Measurements from ENCODE around the gene TMEM232. TPM values are rescaled to one million over a fixed set of nuclear protein-coding genes. Genes with fewer than 3 reads are reported as not detected.
"Not testable (repeated sequence)": the region's sequence is repeated elsewhere in the genome, so short reads cannot be mapped to it uniquely, and the experiment has no call there.

Gene TMEM232
- total RNA-seq, 1 experiment from 2014 or later = 2.6 TPM

DNA sequence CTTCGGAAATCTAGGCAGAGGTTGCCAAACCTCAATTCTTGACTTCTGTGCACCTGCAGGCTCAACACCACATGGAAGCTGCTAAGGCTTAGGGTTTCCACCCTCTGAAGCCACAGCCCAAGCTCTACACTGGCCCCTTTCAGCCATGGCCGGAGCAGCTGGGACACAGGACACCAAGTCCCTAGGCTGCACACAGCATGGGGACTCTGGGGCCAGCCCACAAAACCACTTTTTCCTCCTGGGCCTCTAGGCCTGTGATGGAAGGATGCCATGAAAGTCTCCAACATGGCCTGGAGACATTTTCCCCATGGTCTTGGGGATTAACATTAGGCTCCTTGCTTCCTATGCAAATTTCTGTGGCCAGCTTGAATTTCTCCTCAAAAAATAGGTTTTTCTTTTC is 5.0 kb upstream of the TMEM232 start:
- not testable (repeated sequence) for H3K9me3 ChIP-seq, H3K4me3 ChIP-seq, H3K27me3 ChIP-seq, DNase-seq, H3K36me3 ChIP-seq

DNA sequence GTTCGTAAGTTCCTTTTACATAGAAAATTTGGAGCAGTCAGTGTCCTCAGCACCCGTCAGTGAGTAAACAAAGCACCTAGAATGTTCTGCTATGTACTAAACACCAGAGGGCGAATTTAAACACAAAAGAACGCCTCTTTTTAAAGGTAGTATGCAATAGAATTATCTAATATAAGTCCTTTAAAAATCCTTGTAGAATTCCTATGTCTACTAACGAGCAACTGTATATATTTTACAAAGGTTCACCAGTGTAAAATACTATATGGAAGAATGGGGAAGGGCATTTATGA is 499 bp upstream of the TMEM232 start:
- DNase-seq = no peak
- Histone ChIP-seq H3K9me3 (no peaks in the 10 kb centered on the region), H3K27me3 (no peaks in the 10 kb centered on the region), H3K36me3 (no peaks in the 10 kb centered on the region), H3K4me3 (peak overlapping the region; percentile 35)

DNA sequence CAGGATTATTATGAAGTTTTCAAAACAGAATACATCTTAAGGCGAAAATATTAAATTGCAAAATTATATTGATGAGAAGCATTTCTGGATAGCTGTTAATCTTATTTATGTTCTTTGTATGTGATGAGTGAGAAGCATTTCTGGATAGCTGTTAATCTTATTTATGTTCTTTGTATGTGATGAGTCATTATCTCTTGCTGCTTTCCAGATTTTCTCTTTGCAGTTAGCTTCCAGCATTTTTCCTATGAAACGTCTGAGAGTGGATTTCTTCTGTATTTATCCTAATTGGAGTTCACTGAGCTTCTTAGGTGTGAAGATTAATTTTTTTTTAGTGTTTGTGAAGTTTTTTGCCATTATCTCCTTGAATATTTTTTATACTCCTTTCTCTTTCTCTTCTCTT is 8.2 kb downstream of the TMEM232 start:
- H3K27me3 ChIP-seq = no peaks in the 10 kb centered on the region; the same call in 1 of the 2 replicates
- no peaks in the 10 kb centered on the region for H3K9me3 ChIP-seq
- no peak for DNase-seq
- no peak overlapping the region for H3K4me3 ChIP-seq
- H3K36me3 ChIP-seq = no peaks in the 10 kb centered on the region

DNA sequence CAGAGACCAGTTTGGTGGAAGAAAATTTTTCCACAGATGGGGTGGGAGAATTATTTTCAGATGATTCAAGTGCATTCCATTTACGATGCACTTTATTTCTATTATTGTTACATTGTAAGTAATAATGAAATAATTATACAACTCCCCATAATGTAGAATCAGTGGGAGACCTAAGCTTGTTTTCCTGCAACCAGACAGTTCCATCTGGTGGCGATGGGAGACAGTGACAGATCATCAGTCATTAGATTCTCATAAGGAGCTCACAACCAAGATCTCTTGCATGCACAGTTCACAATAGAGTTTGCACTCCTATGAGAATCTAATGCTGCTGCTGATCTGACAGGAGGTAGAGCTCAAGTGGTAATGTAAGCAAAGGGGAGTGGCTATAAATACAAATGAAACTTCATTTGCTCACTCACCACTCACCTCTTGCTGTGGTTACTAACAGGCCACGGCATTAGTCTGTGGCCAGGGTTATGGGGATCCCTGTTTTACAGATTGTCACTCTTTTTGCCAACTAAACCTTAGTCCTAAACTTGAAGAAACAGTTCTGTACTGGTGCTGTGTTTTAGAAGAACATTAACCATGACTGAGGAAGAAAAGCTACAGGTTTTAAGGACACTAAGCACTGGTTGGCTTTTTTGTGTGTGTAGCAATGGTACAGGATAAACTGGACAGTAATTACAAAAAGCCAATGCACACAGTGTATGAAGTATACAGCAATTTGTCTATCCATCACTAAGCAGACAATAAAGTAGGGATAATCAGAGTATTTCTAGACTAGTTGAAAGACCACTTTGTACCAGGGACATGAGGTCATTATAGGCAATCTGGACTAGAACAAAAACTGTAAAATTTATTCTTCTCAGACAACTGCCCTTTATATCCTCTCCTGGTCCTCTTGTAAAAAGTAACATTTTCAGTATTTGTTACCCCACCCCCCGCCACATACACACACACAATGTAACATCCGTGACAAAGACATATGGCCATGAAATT is 9.9 kb downstream of the TMEM232 start:
- Histone ChIP-seq H3K36me3 (no peaks in the 10 kb centered on the region), H3K4me3 (no peak overlapping the region), H3K27me3 (no peaks in the 10 kb centered on the region; the same call in 1 of the 2 replicates), H3K9me3 (no peaks in the 10 kb centered on the region)
- no peak for DNase-seq

DNA sequence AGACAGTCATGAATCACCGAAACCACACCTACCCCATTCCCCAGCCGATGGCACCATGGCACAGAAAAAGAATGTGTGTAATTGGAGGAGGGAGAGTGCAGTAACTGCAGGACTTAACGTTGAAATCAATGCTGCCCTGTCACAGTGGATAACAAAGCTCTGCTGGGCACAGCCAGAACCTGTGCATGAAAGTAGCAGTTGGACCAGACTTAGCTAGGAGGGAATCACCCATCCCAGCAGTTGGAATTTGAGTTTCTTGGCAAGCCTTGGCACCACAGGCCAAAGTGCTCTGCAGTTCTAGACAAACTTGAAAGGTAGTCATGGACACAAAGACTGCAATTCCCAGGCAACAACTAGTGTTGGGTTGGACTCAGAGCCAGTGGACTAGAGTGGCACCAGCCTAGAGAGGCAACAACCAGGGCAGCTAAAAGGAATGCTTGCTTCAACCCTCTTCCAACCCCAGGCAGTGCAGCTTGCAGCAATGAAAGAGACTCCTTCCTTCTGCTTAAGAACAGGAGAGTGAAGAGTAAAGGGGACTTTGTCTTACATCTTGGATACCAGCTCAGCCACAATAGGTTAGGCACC is 19.1 kb downstream of the TMEM232 start:
- H3K27me3 ChIP-seq = peaks cover 45% of the 10 kb centered on the region
- no peak overlapping the region for H3K4me3 ChIP-seq
- DNase-seq = no peak
- H3K36me3 ChIP-seq = no peaks in the 10 kb centered on the region
- no peaks in the 10 kb centered on the region; the same call in 1 of the 2 replicates for H3K9me3 ChIP-seq

DNA sequence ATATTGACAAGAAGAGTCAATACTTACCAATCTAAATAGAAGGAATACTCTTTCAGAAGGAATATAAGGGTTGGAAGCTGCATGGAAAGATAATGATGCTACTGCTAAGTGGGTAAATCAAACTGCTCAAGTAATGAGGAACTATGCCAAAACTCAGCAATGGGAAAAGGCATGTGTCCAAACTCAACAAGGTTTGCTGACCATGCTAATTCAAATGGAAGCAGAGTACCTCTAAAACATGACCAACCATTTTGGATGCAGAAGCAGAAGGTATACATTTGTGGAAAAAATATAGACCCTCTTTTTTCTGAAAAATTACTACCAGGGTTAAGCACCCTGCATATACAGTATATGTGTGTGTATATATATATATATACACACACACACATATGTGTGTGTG is 21.1 kb downstream of the TMEM232 start:
- no peaks in the 10 kb centered on the region; the same call in 1 of the 2 replicates for H3K9me3 ChIP-seq
- H3K4me3 ChIP-seq = no peak overlapping the region
- DNase-seq = no peak
- no peaks in the 10 kb centered on the region for H3K36me3 ChIP-seq
- peaks cover 56% of the 10 kb centered on the region for H3K27me3 ChIP-seq

DNA sequence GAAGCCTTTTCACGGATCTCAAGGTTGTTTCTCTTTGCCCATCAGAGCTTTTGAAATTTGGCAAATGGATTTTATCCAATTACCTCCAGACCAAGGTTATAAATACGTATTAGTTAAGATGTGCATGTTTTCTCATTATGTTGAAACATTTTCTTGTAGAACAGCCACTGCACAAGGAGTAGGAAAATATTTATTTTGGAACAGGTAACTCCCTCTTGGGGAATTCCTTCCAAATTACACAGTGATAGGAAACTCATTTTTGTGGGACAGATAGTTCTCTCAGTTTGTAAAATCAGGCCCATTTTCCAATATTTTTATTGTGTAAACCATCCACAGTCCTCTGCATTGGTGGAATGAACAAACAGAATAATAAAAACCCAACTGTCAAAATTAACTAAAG is 23.0 kb downstream of the TMEM232 start:
- Histone ChIP-seq H3K36me3 (no peaks in the 10 kb centered on the region), H3K4me3 (no peak overlapping the region), H3K27me3 (peaks cover 72% of the 10 kb centered on the region), H3K9me3 (no peaks in the 10 kb centered on the region)
- no peak for DNase-seq

DNA sequence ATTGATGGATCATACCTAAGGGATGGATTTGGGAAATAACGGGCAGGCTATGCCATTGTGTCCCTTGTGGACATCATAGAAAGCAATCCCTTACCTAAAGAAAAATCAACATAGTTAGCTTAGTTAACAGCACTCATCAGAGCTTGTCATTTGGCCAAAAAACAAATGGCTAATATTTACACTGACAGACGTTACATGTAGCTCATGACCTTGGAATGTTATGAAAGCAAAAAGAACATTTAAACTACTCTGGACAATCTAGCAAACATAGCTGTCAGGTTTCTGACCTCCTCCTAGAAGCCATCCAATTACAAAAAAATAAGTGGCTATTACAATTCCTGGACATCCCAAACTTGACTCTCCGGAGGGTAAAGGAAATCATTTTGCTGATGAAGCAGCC is 23.8 kb downstream of the TMEM232 start:
- no peak for DNase-seq
- no peaks in the 10 kb centered on the region for H3K9me3 ChIP-seq
- peaks cover 71% of the 10 kb centered on the region for H3K27me3 ChIP-seq
- no peak overlapping the region for H3K4me3 ChIP-seq
- H3K36me3 ChIP-seq = no peaks in the 10 kb centered on the region

DNA sequence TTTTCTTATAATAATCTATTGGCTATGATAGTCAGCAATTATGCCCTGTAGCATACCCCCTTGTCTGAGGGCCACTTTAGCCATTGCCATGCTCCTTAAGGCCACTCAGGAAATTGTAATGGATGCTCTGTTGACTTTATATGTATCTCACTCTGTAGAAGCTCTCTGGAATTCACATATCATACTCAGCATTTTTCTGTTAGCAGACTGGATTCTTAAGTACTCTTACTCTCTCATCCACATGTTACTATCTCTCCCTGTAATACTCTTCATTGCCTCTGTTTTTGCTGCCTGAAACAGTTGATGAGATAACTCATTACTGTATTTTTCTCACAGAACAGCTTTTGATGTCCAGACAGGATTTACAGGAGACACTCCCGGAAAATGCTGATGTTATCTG is 24.2 kb downstream of the TMEM232 start:
- Histone ChIP-seq H3K27me3 (peaks cover 71% of the 10 kb centered on the region), H3K9me3 (no peaks in the 10 kb centered on the region), H3K36me3 (no peaks in the 10 kb centered on the region), H3K4me3 (no peak overlapping the region)
- no peak for DNase-seq

DNA sequence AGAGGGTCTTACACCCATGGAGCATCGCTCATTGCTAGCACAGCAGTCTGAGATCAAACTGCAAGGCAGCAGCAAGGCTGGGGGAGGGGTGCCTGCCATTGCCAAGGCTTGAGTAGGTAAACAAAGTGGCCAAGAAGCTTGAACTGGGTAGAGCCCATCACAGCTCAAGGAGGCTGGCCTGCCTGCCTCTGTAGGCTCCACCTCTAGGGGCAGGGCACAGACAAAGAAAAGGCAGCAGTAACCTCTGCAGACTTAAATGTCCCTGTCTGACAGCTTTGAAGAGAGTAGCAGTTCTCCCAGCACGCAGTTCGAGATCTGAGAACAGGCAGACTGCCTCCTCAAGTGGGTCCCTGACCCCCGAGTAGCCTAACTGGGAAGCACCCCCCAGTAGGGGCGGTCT is 33.8 kb downstream of the TMEM232 start:
- H3K9me3 ChIP-seq, H3K36me3 ChIP-seq, H3K4me3 ChIP-seq, DNase-seq: not testable (repeated sequence)
- peaks cover 18% of the 10 kb centered on the region for H3K27me3 ChIP-seq

DNA sequence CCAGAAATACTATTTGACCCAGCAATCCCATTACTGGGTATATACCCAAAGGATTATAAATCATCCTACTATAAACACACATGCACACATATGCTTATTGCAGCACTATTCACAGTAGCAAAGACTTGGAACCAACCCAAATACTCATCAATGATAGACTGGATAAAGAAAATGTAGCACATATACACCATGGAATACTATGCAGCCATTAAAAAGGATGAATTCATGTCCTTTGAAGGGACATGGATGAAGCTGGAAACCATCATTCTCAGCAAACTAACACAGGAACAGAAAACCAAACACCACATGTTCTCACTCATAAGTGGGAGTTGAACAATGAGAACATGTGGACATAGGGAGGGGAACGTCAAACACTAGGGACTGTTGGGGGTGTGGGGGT is 35.9 kb downstream of the TMEM232 start:
- not testable (repeated sequence) for H3K9me3 ChIP-seq, H3K4me3 ChIP-seq, H3K36me3 ChIP-seq, DNase-seq
- H3K27me3 ChIP-seq = peaks cover 15% of the 10 kb centered on the region

DNA sequence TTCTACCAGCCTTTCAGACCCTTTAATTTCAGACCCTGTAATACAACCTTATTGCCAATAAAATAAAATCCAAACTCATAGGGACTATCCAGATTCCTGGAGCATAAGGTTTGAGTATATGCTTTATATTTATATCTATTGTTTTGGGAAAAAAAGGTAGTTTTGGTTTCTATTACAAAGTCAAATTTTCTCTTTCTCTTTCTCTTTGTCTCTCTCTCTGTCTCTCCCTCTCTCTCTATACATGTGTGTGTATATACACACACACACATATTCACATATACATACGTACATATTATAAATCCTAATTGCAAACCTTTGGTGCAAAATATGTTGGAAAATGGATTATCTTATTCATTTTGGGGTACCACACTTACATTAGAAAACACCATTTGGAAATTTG is 39.0 kb downstream of the TMEM232 start:
- H3K27me3 ChIP-seq = peaks cover 11% of the 10 kb centered on the region; the same call in 1 of the 2 replicates

DNA sequence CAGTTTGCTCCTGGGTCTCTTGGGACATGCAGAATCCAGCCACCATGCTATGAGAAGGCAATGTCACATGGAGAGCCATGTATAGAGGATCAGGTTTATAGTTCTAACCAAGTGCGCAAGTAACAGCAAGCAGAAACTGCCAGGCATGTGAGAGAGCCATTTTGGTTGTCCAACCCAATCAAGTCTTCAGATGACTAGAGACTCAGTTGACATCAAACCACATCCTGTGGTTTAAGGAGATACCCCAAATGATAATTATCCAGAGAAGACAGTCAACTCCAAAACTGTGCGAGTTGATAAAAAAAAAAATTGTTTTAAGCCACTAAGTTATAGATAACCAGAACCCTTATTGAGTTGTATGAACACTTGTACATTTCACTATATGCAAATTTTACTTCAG is 40.2 kb downstream of the TMEM232 start:
- DNase-seq = no peak
- H3K9me3 ChIP-seq = no peaks in the 10 kb centered on the region; the same call in 1 of the 2 replicates
- H3K27me3 ChIP-seq = peaks cover 11% of the 10 kb centered on the region; the same call in 1 of the 2 replicates
- no peaks in the 10 kb centered on the region for H3K36me3 ChIP-seq
- H3K4me3 ChIP-seq = no peak overlapping the region

More for the DNA sequence above, 39.0 kb downstream of the TMEM232 start:
- H3K36me3 ChIP-seq = no peaks in the 10 kb centered on the region
- H3K9me3 ChIP-seq = no peaks in the 10 kb centered on the region; the same call in 1 of the 2 replicates
- DNase-seq = no peak
- H3K4me3 ChIP-seq = no peak overlapping the region

DNA sequence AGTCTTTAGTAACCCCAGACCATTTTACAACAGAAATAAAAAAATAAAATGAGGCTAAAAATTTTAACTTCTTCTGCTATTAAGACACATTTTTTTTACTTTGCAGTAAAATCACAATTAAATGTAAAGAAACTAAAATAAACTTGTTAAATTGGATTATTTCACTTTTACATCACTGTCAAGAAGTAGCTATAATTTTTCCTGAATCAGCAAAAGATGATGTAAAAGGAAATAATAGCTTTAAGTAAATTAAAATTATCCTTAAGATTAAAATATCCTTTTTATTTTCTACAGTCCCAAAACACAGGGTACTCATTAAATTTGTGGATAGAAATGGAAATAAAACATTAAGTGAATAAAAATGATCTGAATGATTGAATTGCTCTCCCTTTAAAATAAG is 44.5 kb downstream of the TMEM232 start:
- peaks cover 11% of the 10 kb centered on the region; the same call in 1 of the 2 replicates for H3K27me3 ChIP-seq
- no peaks in the 10 kb centered on the region for H3K36me3 ChIP-seq
- no peaks in the 10 kb centered on the region for H3K9me3 ChIP-seq
- H3K4me3 ChIP-seq = no peak overlapping the region
- no peak for DNase-seq

DNA sequence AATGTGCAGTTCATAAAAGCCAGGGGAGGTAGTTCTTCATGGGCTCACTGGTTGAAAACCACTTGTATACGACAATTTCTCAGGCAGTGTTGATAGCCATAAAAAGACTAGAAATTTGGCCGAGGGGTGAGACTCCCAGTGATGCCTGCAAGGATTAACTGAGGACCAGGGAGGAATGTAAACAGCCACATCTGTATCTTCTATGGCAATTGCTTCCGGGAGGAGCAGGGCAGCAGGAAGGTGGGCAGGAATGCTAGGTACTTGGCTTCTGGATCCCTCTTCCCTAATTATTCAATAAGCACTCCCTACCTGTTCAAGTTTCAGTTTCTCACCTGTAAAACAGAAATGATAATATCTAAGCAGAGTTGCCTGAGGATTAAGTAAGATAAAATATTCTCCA is 45.4 kb downstream of the TMEM232 start:
- Histone ChIP-seq H3K27me3 (peaks cover 11% of the 10 kb centered on the region; the same call in 1 of the 2 replicates), H3K9me3 (no peaks in the 10 kb centered on the region), H3K4me3 (no peak overlapping the region), H3K36me3 (no peaks in the 10 kb centered on the region)
- no peak for DNase-seq

DNA sequence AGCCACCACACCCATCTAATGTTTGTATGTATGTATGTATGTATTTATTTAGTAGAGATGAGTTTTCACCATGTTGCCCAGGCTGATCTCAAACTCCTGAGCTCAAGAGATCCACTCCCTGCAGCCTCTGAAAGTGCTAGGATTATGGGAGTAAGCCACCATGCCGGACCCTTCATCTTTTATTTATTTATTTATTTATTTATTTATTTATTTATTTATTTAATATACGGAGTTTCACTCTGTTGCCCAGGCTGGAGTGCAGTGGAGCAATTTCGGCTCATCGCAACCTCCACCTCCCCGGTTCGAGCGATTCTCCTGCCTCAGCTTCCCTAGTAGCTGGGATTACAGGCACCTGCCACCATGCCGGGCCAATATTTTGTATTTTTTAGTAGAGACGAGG is 49.9 kb downstream of the TMEM232 start:
- not testable (repeated sequence) for H3K9me3 ChIP-seq, DNase-seq, H3K36me3 ChIP-seq, H3K27me3 ChIP-seq, H3K4me3 ChIP-seq

DNA sequence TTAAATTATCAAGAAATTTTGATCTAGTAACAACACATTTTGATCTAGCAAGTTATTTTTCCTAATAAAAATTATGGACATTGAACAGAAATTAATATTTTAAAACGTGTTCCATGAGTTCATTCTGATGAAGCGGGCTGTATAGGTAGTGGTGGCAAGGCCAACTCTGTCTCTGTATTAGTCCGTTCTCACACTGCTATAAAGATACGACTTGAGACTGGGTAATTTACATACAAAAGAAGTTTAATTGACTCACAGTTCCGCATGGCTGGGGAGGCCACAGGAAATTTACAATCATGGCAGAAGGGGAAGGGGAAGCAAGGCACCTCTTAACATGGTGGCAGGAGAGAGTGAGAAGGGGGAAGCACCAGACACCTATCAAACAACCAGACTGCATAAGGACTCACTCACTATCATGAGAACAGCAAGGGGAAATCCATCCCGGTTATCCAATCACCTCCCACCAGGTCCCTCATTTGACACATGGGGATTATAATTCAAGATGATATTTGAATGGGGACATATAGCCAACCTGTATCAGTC is 61.2 kb downstream of the TMEM232 start:
- no peak for DNase-seq
- no peaks in the 10 kb centered on the region for H3K36me3 ChIP-seq
- H3K27me3 ChIP-seq = peaks cover 9% of the 10 kb centered on the region
- H3K9me3 ChIP-seq = no peaks in the 10 kb centered on the region
- no peak overlapping the region for H3K4me3 ChIP-seq
